GM23338 (cell line): Measurements from ENCODE around the gene BRCC3. TPM values are rescaled to one million over a fixed set of nuclear protein-coding genes. Genes with fewer than 3 reads are reported as not detected.

Experiments used
- ATAC-seq: fragments of 200-7000 bp; cut with Tn5 transposase; 3 replicates; pipeline ENCODE4 v1.9.1; 2020
- DNase-seq: peaks from one replicate; pipeline ENCODE4 v3.0.0-alpha.2; 2015; ENCODE audit warnings: low spot score
- H2AFZ ChIP-seq: fragments of 200-600 bp; sonication (generic); 2 replicates; pipeline ENCODE4 v1.8.0; 2016; ENCODE audit warnings: antibody characterized with exemption, mild to moderate bottlenecking, moderate library complexity
- H3F3A ChIP-seq: fragments of 200-600 bp; sonication (generic); replicated peaks from 2 replicates; pipeline ENCODE4 v1.8.0; 2017; ENCODE audit warnings: antibody characterized with exemption, mixed run types, low read depth
- H3K27ac ChIP-seq: fragments of 200-600 bp; sonication (generic); 2 replicates; pipeline ENCODE4 v1.6.1; 2016; ENCODE audit warnings: low read depth
- H3K27me3 ChIP-seq: fragments of 200-600 bp; sonication (generic); 2 replicates; pipeline ENCODE4 v1.8.0; 2016; ENCODE audit warnings: mild to moderate bottlenecking, mixed run types, moderate library complexity; ENCODE audit not compliant: insufficient read depth
- H3K36me3 ChIP-seq: fragments of 200-600 bp; sonication (generic); 2 replicates; pipeline ENCODE4 v1.8.0; 2016; ENCODE audit warnings: mild to moderate bottlenecking; ENCODE audit not compliant: insufficient read depth
- H3K4me1 ChIP-seq: fragments of 200-600 bp; sonication (generic); 2 replicates; pipeline ENCODE4 v1.8.0; 2016; ENCODE audit warnings: mild to moderate bottlenecking, moderate library complexity; ENCODE audit not compliant: insufficient read depth
- H3K4me2 ChIP-seq: fragments of 200-600 bp; sonication (generic); 2 replicates; pipeline ENCODE4 v1.7.1; 2017; ENCODE audit warnings: mixed run types
- H3K4me3 ChIP-seq: fragments of 200-600 bp; sonication (generic); 2 replicates; pipeline ENCODE4 v1.6.1; 2016; ENCODE audit warnings: mixed run types
- H3K79me2 ChIP-seq: fragments of 200-600 bp; sonication (generic); replicated peaks from 2 replicates; pipeline ENCODE4 v1.8.0; 2017; ENCODE audit warnings: mild to moderate bottlenecking; ENCODE audit not compliant: insufficient read depth
- H3K9me2 ChIP-seq: fragments of 200-600 bp; sonication (generic); 2 replicates; pipeline ENCODE4 v1.8.0; 2017; ENCODE audit not compliant: insufficient read depth
- H4K20me1 ChIP-seq: fragments of 200-600 bp; sonication (generic); replicated peaks from 2 replicates; pipeline ENCODE4 v1.8.0; 2017; ENCODE audit warnings: mild to moderate bottlenecking; ENCODE audit not compliant: insufficient read depth
- H3K27ac Mint-ChIP-seq: 2 replicates; pipeline ENCODE4 v1.8.0; 2020; ENCODE audit warnings: inconsistent platforms, mild to moderate bottlenecking, moderate library complexity, mixed read lengths
- H3K27me3 Mint-ChIP-seq: 3 replicates; pipeline ENCODE4 v1.8.0; 2022; ENCODE audit warnings: low read depth, mild to moderate bottlenecking, moderate library complexity, mixed read lengths, inconsistent platforms; ENCODE audit not compliant: insufficient read depth, poor library complexity
- H3K36me3 Mint-ChIP-seq: 3 replicates; pipeline ENCODE4 v1.8.0; 2021; ENCODE audit warnings: low read depth, mild to moderate bottlenecking, inconsistent platforms, moderate library complexity, mixed read lengths
- H3K4me1 Mint-ChIP-seq: 3 replicates; pipeline ENCODE4 v1.8.0; 2020; ENCODE audit warnings: mild to moderate bottlenecking, inconsistent platforms, mixed read lengths
- H3K4me3 Mint-ChIP-seq: 3 replicates; pipeline ENCODE4 v1.8.0; 2021; ENCODE audit warnings: moderate library complexity, mild to moderate bottlenecking, inconsistent platforms, mixed read lengths
- H3K9me3 Mint-ChIP-seq: 3 replicates; pipeline ENCODE4 v1.8.0; 2020; ENCODE audit warnings: moderate library complexity, mild to moderate bottlenecking, inconsistent platforms, mixed read lengths
- CREB1 ChIP-seq: fragments of 250-450 bp; sonication (Bioruptor Pico); IDR thresholded peaks from 2 replicates; pipeline ENCODE4 v1.5.0; 2020; ENCODE audit warnings: low read depth, mild to moderate bottlenecking, moderate library complexity
- EZH2phosphoT487 ChIP-seq: fragments of 200-600 bp; sonication (generic); IDR thresholded peaks from one replicate; pipeline ENCODE4 v1.8.1; 2018; ENCODE audit warnings: antibody characterized with exemption; ENCODE audit not compliant: unreplicated experiment
- JUNB ChIP-seq: IDR thresholded peaks from one replicate; pipeline ENCODE4 v1.6.1; 2016; ENCODE audit warnings: antibody characterized with exemption; ENCODE audit not compliant: unreplicated experiment
- NANOG ChIP-seq: IDR thresholded peaks from 2 replicates; pipeline ENCODE4 v1.6.1; 2016; ENCODE audit warnings: antibody characterized with exemption, borderline replicate concordance
- POLR2AphosphoS5 ChIP-seq: IDR thresholded peaks from 2 replicates; pipeline ENCODE4 v1.6.1; 2016; ENCODE audit warnings: antibody characterized with exemption, low read depth
- ZNF114 ChIP-seq: fragments of 250-450 bp; sonication (Bioruptor Pico); IDR thresholded peaks from 2 replicates; pipeline ENCODE4 v1.5.0; 2020; ENCODE audit warnings: mild to moderate bottlenecking, moderate library complexity
- ZNF331 ChIP-seq: fragments of 250-450 bp; sonication (Bioruptor Pico); IDR thresholded peaks from 2 replicates; pipeline ENCODE4 v1.5.0; 2020; ENCODE audit warnings: low read depth, mild to moderate bottlenecking, moderate library complexity
- polyA plus RNA-seq: library from polyadenylated mRNA; unstranded; fragments of >200 nt; fragmentation: Nextera tagmentation; extraction: Ambion mirVana; gene quantifications from 2 replicates; pipeline ENCODE4 v1.2.1, GENCODE V29; 2016
- total RNA-seq: library from RNA; depleted of rRNA; stranded (reverse); fragments of >200 nt; shearing (Covaris generic); gene quantifications from 2 replicates; pipeline ENCODE4 v1.2.3, GENCODE V29; 2014
- TF ChIP-seq, protein P1 (sequence below): IDR thresholded peaks from one replicate; pipeline ENCODE4 v1.6.1; 2018; ENCODE audit warnings: antibody characterized with exemption; ENCODE audit not compliant: unreplicated experiment
- TF ChIP-seq, protein P2 (sequence below), 2 experiments: fragments of 200-600 bp in 1 of 2; sonication (generic) in 1 of 2; conservative IDR thresholded peaks; 2 replicates each; pipeline versions ENCODE4 v1.5.1 to v1.6.1; 2016 to 2017; ENCODE audit warnings: antibody characterized with exemption in 2 of 2, low read depth in 2 of 2, mild to moderate bottlenecking in 2 of 2, moderate library complexity in 1 of 2

The BRCC3 gene
- total and polyA plus RNA-seq, 2 experiments from 2014 or later, result 18.4 to 26.7 TPM

- Mint-ChIP-seq H3K9me3 (no peaks in the 10 kb centered on the region; the same call in 2 of the 3 replicates), H3K4me3 (peak overlapping the region; percentile 82), H3K27ac (peak overlapping the region; percentile 70), H3K4me1 (peaks cover 10% of the 10 kb centered on the region; the same call in 2 of the 3 replicates), H3K36me3 (no peaks in the 10 kb centered on the region), H3K27me3 (peaks cover 7% of the 10 kb centered on the region)
- DNase-seq, result no peak
- H3K27me3 ChIP-seq, result no peaks in the 10 kb centered on the region
- peak overlapping the region; percentile 84 for H3K4me3 ChIP-seq
- H3K27ac ChIP-seq, result peak overlapping the region; percentile 72
- H4K20me1 ChIP-seq, result no peaks in the 10 kb centered on the region
- no peaks in the 10 kb centered on the region for H3K36me3 ChIP-seq
- peak overlapping the region; percentile 82 for H3K4me2 ChIP-seq
- no peaks in the 10 kb centered on the region for H3F3A ChIP-seq
- TF ChIP-seq ZNF331 (CRISPR knock-in tag) (no peak), EZH2phosphoT487 (no peak), JUNB (no peak), ZNF114 (CRISPR knock-in tag) (no peak)
- TF ChIP-seq, protein P1, sequence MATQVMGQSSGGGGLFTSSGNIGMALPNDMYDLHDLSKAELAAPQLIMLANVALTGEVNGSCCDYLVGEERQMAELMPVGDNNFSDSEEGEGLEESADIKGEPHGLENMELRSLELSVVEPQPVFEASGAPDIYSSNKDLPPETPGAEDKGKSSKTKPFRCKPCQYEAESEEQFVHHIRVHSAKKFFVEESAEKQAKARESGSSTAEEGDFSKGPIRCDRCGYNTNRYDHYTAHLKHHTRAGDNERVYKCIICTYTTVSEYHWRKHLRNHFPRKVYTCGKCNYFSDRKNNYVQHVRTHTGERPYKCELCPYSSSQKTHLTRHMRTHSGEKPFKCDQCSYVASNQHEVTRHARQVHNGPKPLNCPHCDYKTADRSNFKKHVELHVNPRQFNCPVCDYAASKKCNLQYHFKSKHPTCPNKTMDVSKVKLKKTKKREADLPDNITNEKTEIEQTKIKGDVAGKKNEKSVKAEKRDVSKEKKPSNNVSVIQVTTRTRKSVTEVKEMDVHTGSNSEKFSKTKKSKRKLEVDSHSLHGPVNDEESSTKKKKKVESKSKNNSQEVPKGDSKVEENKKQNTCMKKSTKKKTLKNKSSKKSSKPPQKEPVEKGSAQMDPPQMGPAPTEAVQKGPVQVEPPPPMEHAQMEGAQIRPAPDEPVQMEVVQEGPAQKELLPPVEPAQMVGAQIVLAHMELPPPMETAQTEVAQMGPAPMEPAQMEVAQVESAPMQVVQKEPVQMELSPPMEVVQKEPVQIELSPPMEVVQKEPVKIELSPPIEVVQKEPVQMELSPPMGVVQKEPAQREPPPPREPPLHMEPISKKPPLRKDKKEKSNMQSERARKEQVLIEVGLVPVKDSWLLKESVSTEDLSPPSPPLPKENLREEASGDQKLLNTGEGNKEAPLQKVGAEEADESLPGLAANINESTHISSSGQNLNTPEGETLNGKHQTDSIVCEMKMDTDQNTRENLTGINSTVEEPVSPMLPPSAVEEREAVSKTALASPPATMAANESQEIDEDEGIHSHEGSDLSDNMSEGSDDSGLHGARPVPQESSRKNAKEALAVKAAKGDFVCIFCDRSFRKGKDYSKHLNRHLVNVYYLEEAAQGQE, result no peak
- peak overlapping the region; percentile 69 for H2AFZ ChIP-seq
- no peaks in the 10 kb centered on the region for H3K9me2 ChIP-seq
- peaks cover 43% of the 10 kb centered on the region for H3K79me2 ChIP-seq
- H3K4me1 ChIP-seq, result 0 out of 2 replicates have a peak, but pooled peaks cover 4% of the 10 kb centered on the region
- no peak for ATAC-seq
Measured at GRCh38 chrX:155027509-155028066, 43.7 kb upstream of the BRCC3 start.

- Histone ChIP-seq H3K4me1 (0 out of 2 replicates have a peak, but pooled peaks cover 4% of the 10 kb centered on the region), H3F3A (no peaks in the 10 kb centered on the region), H3K27me3 (no peaks in the 10 kb centered on the region), H3K79me2 (peaks cover 43% of the 10 kb centered on the region), H3K27ac (no peak overlapping the region), H3K9me2 (no peaks in the 10 kb centered on the region), H2AFZ (no peak overlapping the region), H3K36me3 (no peaks in the 10 kb centered on the region), H3K4me2 (peak overlapping the region; percentile 82), H4K20me1 (no peaks in the 10 kb centered on the region), H3K4me3 (peak overlapping the region; percentile 84)
- Mint-ChIP-seq H3K9me3 (no peaks in the 10 kb centered on the region; the same call in 2 of the 3 replicates), H3K36me3 (no peaks in the 10 kb centered on the region), H3K4me3 (peak overlapping the region; percentile 82; the same call in 2 of the 3 replicates), H3K27ac (no peak overlapping the region), H3K27me3 (peaks cover 7% of the 10 kb centered on the region), H3K4me1 (peaks cover 10% of the 10 kb centered on the region; the same call in 2 of the 3 replicates)
- no peak for TF ChIP-seq NANOG
- no peak for TF ChIP-seq ZNF331 (CRISPR knock-in tag)
- TF ChIP-seq, protein P2, sequence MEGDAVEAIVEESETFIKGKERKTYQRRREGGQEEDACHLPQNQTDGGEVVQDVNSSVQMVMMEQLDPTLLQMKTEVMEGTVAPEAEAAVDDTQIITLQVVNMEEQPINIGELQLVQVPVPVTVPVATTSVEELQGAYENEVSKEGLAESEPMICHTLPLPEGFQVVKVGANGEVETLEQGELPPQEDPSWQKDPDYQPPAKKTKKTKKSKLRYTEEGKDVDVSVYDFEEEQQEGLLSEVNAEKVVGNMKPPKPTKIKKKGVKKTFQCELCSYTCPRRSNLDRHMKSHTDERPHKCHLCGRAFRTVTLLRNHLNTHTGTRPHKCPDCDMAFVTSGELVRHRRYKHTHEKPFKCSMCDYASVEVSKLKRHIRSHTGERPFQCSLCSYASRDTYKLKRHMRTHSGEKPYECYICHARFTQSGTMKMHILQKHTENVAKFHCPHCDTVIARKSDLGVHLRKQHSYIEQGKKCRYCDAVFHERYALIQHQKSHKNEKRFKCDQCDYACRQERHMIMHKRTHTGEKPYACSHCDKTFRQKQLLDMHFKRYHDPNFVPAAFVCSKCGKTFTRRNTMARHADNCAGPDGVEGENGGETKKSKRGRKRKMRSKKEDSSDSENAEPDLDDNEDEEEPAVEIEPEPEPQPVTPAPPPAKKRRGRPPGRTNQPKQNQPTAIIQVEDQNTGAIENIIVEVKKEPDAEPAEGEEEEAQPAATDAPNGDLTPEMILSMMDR (conservative IDR thresholded peaks at IDR 0.05; ENCODE audit: low read depth in 2 of 2), result no peak; a peak in 1 of 4 replicates
- TF ChIP-seq CREB1 (CRISPR knock-in tag), result no peak
- no peak for TF ChIP-seq EZH2phosphoT487
- TF ChIP-seq JUNB, result no peak
- TF ChIP-seq POLR2AphosphoS5, result no peak
- ATAC-seq (no peak), DNase-seq (no peak)
Measured at GRCh38 chrX:155028129-155028528, 43.2 kb upstream of the BRCC3 start.
